ENCODE measurements around the gene SSH2.

GRCh38 chr17:29693751-29694150, 236.3 kb downstream of the SSH2 start:
- TF ChIP-seq CTCF (IDR thresholded peaks at IDR 0.05; ENCODE audit: borderline replicate concordance, extremely low read depth, low read length, poor library complexity, severe bottlenecking) = no peak
- no peak for TF ChIP-seq EZH2 (IDR thresholded peaks at IDR 0.05; ENCODE audit: borderline replicate concordance, low read depth, low read length, severe bottlenecking)
